Measurements from ENCODE around the gene LRP5. TPM values are rescaled to one million over a fixed set of nuclear protein-coding genes. Genes with fewer than 3 reads are reported as not detected.
A peak's percentile ranks its signal among the peaks of the same experiment; 100 is the strongest.

The LRP5 gene
- total and polyA plus RNA-seq, 8 donors: 11.8 to 152 (median 44.2) TPM

GRCh38 chr11:68460741-68461574 lies 148.6 kb downstream of the LRP5 start, which contains the start of gene PPP6R3:
TSS of gene PPP6R3 (plus strand) at chr11:68460752. CDS start at chr11:68537665, 76,913 bp downstream.
- 0 to 1% (median 0%) methylated on average over 32 to 92 of the region's 92 CpGs for WGBS, 5 donors
- peak in 1 of 7 experiments; percentile 13 for TF ChIP-seq CTCF (IDR thresholded peaks at IDR 0.05)
- peak; percentile 50 to 87 (median 83) for TF ChIP-seq POLR2AphosphoS5 (IDR thresholded peaks at IDR 0.05)
- no peak for TF ChIP-seq EP300 (IDR thresholded peaks at IDR 0.05)
- TF ChIP-seq POLR2A (IDR thresholded peaks at IDR 0.05): no peak
- H3K36me3 ChIP-seq: no peaks in the 10 kb centered on the region
- peak within 1 kb of the TSS; percentile 95 to 99 (median 99) for H3K27ac ChIP-seq
- peak within 1 kb of the TSS; percentile 83 to 97 (median 90) for H3K4me3 ChIP-seq
- peak in 1 of 2 donors; percentile 76 for DNase-seq
- H3K9me3 ChIP-seq: no peaks in the 10 kb centered on the region
- H3K27me3 ChIP-seq: no peaks in the 10 kb centered on the region
- H3K4me1 ChIP-seq: peaks cover 36 to 55% (median 51%) of the 10 kb centered on the region in 4 donors
- intact Hi-C loops (cut with DNase I; ENCODE audit: low total_unique reads): no loop called here

DNA sequence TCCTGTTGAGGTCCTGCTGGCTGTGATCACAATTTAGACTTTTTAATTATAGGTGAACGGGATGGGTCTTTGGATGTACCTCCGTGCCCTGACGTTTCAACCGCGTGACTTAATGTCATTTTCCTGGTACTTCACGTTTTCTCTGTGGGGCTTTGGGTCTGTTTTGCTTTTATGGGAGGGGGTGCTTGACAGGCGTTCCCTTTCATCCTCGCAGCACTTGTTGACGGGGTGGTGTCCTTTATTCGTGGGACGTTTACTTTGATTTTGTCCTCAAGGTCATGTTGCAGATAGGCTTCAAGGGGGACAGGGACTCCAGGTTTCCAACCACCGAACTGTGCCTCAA lies 149.2 kb downstream of the LRP5 start:
- TF ChIP-seq CTCF (IDR thresholded peaks at IDR 0.05) (no peak), POLR2AphosphoS5 (IDR thresholded peaks at IDR 0.05) (no peak), EP300 (IDR thresholded peaks at IDR 0.05) (no peak), POLR2A (IDR thresholded peaks at IDR 0.05) (no peak)
- Histone ChIP-seq H3K27ac (peak overlapping the region; percentile 95 to 99 (median 99)), H3K36me3 (no peaks in the 10 kb centered on the region), H3K9me3 (no peaks in the 10 kb centered on the region), H3K27me3 (no peaks in the 10 kb centered on the region), H3K4me3 (peak overlapping the region; percentile 83 to 97 (median 90)), H3K4me1 (peaks cover 38 to 61% (median 55%) of the 10 kb centered on the region in 4 donors)
- intact Hi-C loops (cut with DNase I; ENCODE audit: low total_unique reads): no loop called here
- WGBS, 5 donors: 0 to 2% (median 1%) methylated on average over 12 of the region's 12 CpGs
- no peak for DNase-seq

DNA sequence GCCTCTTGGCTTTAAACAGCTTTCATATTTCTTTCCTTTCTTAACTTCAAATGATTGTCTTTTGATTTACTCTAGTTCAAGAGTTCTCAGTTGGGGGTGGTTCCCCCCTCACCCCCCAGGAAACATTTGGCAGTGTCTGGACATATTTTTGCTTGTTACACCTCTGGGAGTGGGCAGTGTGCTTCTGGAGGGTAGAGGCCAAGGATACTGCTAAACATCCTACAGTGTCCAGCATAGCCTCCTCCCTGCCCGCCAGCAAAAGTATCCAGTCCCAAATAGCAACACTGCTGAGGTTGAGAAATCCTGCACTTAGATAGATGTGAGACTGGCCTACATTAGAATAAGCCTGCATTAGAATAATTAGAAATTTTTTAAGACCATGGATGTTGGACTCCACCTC lies 151.3 kb downstream of the LRP5 start:
- Histone ChIP-seq H3K36me3 (no peaks in the 10 kb centered on the region), H3K4me1 (peaks cover 50 to 81% (median 75%) of the 10 kb centered on the region in 4 donors), H3K9me3 (no peaks in the 10 kb centered on the region), H3K27me3 (no peaks in the 10 kb centered on the region), H3K4me3 (peak overlapping the region in 2 of 4 donors; percentile 21 to 85), H3K27ac (peak overlapping the region in 1 of 5 donors; percentile 20)
- intact Hi-C loops (cut with DNase I; ENCODE audit: low total_unique reads): no loop called here
- TF ChIP-seq POLR2AphosphoS5 (IDR thresholded peaks at IDR 0.05) (no peak), CTCF (IDR thresholded peaks at IDR 0.05) (no peak), EP300 (IDR thresholded peaks at IDR 0.05) (no peak), POLR2A (IDR thresholded peaks at IDR 0.05) (no peak)
- WGBS, 5 donors: 71 to 96% (median 85%) methylated on average over 1 of the region's 1 CpG
- no peak for DNase-seq

DNA sequence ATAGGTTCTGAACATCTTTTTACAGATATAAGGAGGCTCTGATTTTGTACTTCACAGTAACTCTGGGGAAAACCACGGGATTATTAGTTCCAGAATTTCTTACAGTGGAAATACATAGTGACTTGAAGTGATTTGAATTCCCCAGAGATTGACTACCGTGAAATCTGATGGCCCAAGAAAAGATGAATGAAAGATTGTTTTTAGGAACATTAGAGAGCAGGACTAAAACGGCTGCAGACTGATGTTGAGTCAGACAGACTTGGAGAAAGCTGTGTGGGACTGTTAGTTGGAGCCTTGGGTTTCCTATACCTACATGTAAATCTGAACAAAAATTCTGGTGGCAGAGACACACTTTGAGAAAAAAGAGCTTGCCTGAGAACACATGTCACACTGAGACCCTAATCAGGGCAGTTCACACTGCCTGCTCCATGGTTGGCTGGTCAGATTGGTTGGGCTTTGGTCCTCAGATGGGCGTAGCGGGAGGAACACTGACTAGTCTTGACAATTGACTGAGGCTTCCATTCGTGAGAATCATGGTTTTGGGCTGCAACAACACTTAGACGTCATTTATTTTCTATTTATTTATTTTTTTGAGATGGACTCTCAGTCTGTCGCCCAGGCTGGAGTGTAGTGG lies 154.9 kb downstream of the LRP5 start:
- no peaks in the 10 kb centered on the region for H3K9me3 ChIP-seq
- intact Hi-C loops (cut with DNase I; ENCODE audit: low total_unique reads): no loop called here
- TF ChIP-seq CTCF (IDR thresholded peaks at IDR 0.05) (no peak), EP300 (IDR thresholded peaks at IDR 0.05) (no peak), POLR2AphosphoS5 (IDR thresholded peaks at IDR 0.05) (no peak), POLR2A (IDR thresholded peaks at IDR 0.05) (no peak)
- H3K27ac ChIP-seq: no peak overlapping the region
- WGBS, 5 donors: 65 to 76% (median 71%) methylated on average over 8 of the region's 8 CpGs
- DNase-seq: no peak
- H3K27me3 ChIP-seq: no peaks in the 10 kb centered on the region
- peaks cover 81 to 100% (median 93%) of the 10 kb centered on the region in 4 donors for H3K4me1 ChIP-seq
- H3K4me3 ChIP-seq: no peak overlapping the region
- peaks cover 0 to 5% (median 0%) of the 10 kb centered on the region in 4 donors for H3K36me3 ChIP-seq
